ENCODE data around the gene CATSPERE. TPM values are rescaled to one million over a fixed set of nuclear protein-coding genes. Genes with fewer than 3 reads are reported as not detected.

The CATSPERE gene, protein sequence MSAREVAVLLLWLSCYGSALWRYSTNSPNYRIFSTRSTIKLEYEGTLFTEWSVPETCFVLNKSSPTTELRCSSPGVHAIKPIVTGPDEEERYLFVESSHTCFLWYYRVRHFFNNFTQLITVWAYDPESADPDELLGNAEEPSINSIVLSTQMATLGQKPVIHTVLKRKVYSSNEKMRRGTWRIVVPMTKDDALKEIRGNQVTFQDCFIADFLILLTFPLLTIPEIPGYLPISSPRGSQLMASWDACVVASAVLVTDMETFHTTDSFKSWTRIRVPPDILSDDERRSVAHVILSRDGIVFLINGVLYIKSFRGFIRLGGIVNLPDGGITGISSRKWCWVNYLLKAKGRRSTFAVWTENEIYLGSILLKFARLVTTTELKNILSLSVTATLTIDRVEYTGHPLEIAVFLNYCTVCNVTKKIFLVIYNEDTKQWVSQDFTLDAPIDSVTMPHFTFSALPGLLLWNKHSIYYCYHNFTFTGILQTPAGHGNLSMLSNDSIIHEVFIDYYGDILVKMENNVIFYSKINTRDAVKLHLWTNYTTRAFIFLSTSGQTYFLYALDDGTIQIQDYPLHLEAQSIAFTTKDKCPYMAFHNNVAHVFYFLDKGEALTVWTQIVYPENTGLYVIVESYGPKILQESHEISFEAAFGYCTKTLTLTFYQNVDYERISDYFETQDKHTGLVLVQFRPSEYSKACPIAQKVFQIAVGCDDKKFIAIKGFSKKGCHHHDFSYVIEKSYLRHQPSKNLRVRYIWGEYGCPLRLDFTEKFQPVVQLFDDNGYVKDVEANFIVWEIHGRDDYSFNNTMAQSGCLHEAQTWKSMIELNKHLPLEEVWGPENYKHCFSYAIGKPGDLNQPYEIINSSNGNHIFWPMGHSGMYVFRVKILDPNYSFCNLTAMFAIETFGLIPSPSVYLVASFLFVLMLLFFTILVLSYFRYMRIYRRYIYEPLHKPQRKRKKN
- 1.0 and 1.6 TPM in 2 replicates for total RNA-seq (2014; rRNA removed; shearing (Covaris generic); ENCODE audit: low replicate concordance)

DNA sequence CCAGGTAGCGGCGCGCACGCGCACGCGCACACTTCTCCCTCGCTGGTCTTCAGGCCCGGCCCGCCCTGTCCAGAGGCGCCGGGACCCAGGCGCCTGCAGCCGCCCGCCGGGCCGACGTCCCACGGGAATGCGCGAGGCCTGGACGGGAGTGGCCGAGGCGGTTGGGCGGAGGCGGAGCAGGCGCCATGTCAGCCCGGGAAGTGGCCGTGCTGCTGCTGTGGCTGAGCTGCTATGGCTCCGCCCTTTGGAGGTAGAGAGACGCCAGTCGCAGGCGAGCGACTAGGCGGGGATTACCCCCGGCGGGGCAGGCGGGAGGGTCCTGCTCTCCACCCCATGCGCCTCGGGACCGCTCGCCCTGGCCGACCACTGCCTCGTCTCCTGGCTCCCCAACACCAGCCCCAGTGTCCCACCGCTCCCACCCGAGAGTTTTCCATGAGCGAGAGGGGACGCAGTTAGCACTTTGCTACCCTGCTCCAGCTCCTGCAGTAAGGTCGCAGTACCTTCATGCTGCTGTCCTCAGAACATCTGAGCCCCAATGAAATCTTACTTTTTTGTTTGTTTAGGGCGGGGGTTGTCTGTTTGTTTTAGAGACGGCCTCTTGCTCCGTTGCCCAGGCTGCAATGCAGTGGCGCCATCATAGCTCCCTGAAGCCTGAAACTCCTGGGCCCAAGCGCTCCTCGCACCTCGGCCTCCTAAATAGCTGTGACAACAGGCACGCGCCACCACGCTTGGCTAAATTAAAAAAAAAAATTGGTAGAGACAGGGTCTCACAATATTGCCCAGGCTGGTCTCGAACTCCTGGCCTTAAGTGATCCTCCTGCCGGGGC, at the start of gene CATSPERE:
TSS of gene CATSPERE (plus strand) at position 29 of the 827 bp plus-strand sequence. CDS start at position 186, 157 bp downstream.
- Histone ChIP-seq H3K36me3 (no peaks in the 10 kb centered on the region), H3K9me3 (no peaks in the 10 kb centered on the region), H3K4me3 (peak within 1 kb of the TSS; percentile 24), H3K27me3 (no peaks in the 10 kb centered on the region)
- DNase-seq: peak; percentile 80

DNA sequence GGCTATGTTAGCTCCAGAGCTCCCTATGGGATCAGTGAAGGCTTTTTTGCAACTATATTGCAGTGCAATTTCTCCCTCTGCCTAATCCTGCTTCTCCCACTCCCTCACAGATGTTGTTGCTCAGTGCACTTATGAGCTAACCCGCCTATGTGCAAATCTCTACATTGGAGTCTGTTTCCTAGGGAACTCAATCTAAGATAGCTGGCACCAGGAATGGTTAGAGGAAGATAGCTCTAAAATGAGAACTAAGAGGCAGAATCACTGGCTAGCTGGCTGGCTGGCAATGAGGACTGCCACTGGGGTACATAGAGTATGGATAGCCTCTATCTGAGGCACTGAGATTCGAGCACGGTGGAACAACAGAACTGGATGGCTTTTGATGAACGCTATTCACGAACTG, 48.9 kb upstream of the CATSPERE start:
- Histone ChIP-seq H3K4me3 (no peak overlapping the region), H3K36me3 (peaks cover 91% of the 10 kb centered on the region), H3K27me3 (no peaks in the 10 kb centered on the region), H3K9me3 (no peaks in the 10 kb centered on the region)
- DNase-seq: no peak

DNA sequence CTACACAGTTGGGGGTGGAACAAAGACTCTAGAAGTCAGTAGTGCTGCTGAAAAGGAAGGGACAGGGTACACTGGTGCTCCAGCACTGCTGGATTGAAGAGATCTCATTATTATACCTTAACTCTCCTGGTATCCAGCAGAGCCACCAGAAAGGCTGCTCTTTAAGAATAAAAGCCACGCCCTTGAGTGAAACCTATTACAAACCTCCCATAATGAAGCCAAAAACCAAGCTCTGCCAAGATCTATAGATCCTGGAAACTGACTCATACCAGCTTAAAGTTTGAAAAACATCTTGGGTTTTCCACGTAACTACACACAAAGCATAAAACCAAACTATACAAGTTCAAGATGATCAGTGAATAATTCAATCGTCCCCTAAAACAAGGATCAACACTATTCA, 47.3 kb upstream of the CATSPERE start:
- H3K4me3 ChIP-seq: no peak overlapping the region
- H3K27me3 ChIP-seq: no peaks in the 10 kb centered on the region
- DNase-seq: no peak
- H3K9me3 ChIP-seq: no peaks in the 10 kb centered on the region
- peaks cover 93% of the 10 kb centered on the region for H3K36me3 ChIP-seq

- H3K27me3 ChIP-seq: no peaks in the 10 kb centered on the region
- no peaks in the 10 kb centered on the region for H3K9me3 ChIP-seq
- peak; percentile 48 for DNase-seq
- H3K36me3 ChIP-seq: peaks cover 95% of the 10 kb centered on the region
- no peak overlapping the region for H3K4me3 ChIP-seq
Observed at GRCh38 chr1:244414543-244414942, 46.5 kb upstream of the CATSPERE start.

GRCh38 chr1:244419024-244419423, 42.0 kb upstream of the CATSPERE start:
- Histone ChIP-seq H3K36me3 (peaks cover 92% of the 10 kb centered on the region), H3K4me3 (no peak overlapping the region), H3K9me3 (no peaks in the 10 kb centered on the region), H3K27me3 (no peaks in the 10 kb centered on the region)
- no peak for DNase-seq

DNA sequence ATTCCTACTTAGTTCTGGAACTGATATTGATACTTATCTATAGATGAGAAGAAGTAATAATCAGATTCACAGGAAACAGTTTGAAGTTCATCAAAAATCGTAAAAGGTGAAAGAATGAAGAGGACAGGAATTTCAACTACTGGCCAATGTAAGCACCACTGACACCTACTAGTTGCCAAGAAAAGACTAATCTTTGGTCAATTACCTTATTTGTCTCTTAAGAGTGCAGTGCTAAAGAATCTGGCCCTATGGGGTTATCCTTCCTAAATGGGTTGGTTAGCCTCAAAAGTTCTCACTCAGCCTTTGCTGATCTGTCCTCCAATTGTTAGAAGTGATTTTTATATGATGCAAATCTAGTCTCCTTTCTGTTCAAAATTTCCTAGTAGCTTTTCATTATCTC, 38.9 kb upstream of the CATSPERE start:
- DNase-seq: no peak
- no peaks in the 10 kb centered on the region for H3K27me3 ChIP-seq
- no peak overlapping the region for H3K4me3 ChIP-seq
- H3K36me3 ChIP-seq: peaks cover 80% of the 10 kb centered on the region
- no peaks in the 10 kb centered on the region for H3K9me3 ChIP-seq

DNA sequence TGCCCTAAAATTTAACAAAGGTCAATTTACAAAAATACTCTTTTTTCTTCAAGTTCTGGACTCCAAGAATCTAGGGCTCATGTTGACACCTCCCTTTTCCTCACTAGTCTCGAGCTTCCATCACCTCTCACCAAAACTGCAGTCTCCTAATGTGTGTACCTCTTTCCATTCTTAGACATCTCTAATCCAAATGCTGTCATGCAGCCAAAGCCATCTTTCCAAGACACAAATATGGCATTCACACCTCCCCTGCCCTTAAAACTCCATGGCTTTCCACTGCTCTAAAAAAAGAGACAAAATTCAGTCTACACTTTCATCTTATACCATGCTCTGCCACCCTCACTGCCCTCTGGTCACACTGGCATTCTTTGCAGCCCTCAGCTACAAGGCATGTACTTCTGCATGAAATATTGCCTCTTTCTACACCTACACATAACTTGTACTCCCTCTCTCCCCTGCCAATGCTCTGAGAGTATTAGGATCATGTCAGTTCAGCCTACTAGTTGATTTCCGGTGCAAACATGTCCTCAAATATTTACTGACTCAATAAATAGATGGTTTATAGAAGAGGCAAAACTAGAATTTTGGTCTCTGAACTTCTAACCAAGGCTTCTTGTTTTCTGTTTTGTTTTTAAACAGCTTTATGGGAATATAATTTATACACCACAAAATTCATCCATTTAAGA, 36.3 kb upstream of the CATSPERE start:
- H3K9me3 ChIP-seq: no peaks in the 10 kb centered on the region
- H3K36me3 ChIP-seq: peaks cover 58% of the 10 kb centered on the region
- no peak overlapping the region for H3K4me3 ChIP-seq
- no peak for DNase-seq
- no peaks in the 10 kb centered on the region for H3K27me3 ChIP-seq

GRCh38 chr1:244427647-244428046, 33.4 kb upstream of the CATSPERE start:
- Histone ChIP-seq H3K36me3 (peaks cover 56% of the 10 kb centered on the region), H3K4me3 (no peak overlapping the region), H3K9me3 (no peaks in the 10 kb centered on the region), H3K27me3 (no peaks in the 10 kb centered on the region)
- DNase-seq: no peak

DNA sequence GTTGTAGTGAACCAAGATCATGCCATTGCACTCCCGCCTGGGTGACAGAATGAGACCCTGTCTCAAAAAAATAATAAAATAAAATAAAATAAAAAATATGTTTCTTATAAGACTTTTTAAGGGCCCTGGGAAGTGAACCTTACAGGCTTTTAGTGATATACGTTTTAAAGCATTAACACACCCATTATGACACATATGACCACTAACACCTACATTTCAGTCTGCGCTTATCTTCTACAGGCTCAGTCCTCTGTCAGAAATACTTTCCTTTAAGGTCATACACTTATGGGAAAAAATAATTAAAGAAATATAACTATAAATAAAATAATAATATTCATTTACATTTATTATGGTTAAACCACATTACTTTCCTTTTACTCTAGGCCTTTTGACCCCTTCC, 31.3 kb upstream of the CATSPERE start:
- DNase-seq: no peak
- Histone ChIP-seq H3K36me3 (peaks cover 52% of the 10 kb centered on the region), H3K9me3 (no peaks in the 10 kb centered on the region), H3K27me3 (no peaks in the 10 kb centered on the region), H3K4me3 (no peak overlapping the region)

- Histone ChIP-seq H3K36me3 (peaks cover 50% of the 10 kb centered on the region), H3K27me3 (no peaks in the 10 kb centered on the region), H3K9me3 (no peaks in the 10 kb centered on the region), H3K4me3 (no peak overlapping the region)
- no peak for DNase-seq
Observed at GRCh38 chr1:244431166-244431565, 29.9 kb upstream of the CATSPERE start.

GRCh38 chr1:244435562-244436205, 25.4 kb upstream of the CATSPERE start:
- no peaks in the 10 kb centered on the region for H3K27me3 ChIP-seq
- H3K36me3 ChIP-seq: peaks cover 43% of the 10 kb centered on the region
- peak; percentile 66 for DNase-seq
- H3K4me3 ChIP-seq: no peak overlapping the region
- no peaks in the 10 kb centered on the region for H3K9me3 ChIP-seq

DNA sequence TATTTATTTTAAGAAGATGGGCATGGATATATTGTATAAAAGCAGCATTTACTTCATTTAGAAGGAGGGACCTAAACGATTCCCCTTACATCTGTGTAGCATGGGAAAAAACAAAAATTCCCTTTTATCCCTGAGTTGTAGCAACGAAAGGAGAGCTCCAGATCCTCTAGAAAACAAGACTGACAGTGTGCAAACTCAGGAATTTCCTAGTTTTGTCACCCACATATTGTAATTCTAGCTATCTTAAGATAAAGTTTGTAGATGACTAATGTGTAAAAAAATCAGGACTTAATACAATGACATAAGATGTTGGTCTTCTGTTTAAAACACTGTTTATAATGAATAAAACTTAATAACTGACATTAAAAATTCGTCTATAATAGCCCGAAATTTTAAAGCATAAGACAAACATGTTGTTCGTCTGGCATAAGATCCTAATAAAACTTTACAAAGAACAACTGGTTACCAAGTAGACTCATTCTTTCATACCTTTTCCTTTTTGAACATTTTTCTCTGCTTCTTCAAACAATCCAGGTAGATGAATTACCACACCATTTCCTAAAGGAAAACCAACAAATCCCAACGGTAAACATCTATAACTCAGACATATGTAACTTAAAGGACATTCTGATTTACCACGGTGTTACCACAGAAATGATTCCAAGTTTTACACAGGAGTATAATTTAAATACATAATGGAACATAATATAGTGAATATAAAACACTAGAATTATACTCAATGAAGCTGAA, 24.6 kb upstream of the CATSPERE start:
- no peaks in the 10 kb centered on the region for H3K27me3 ChIP-seq
- no peak for DNase-seq
- peaks cover 36% of the 10 kb centered on the region for H3K36me3 ChIP-seq
- no peaks in the 10 kb centered on the region for H3K9me3 ChIP-seq
- no peak overlapping the region for H3K4me3 ChIP-seq

- no peak overlapping the region for H3K4me3 ChIP-seq
- H3K9me3 ChIP-seq: no peaks in the 10 kb centered on the region
- H3K36me3 ChIP-seq: peaks cover 31% of the 10 kb centered on the region
- DNase-seq: no peak
- no peaks in the 10 kb centered on the region for H3K27me3 ChIP-seq
Observed at GRCh38 chr1:244437086-244437468, 24.0 kb upstream of the CATSPERE start.

DNA sequence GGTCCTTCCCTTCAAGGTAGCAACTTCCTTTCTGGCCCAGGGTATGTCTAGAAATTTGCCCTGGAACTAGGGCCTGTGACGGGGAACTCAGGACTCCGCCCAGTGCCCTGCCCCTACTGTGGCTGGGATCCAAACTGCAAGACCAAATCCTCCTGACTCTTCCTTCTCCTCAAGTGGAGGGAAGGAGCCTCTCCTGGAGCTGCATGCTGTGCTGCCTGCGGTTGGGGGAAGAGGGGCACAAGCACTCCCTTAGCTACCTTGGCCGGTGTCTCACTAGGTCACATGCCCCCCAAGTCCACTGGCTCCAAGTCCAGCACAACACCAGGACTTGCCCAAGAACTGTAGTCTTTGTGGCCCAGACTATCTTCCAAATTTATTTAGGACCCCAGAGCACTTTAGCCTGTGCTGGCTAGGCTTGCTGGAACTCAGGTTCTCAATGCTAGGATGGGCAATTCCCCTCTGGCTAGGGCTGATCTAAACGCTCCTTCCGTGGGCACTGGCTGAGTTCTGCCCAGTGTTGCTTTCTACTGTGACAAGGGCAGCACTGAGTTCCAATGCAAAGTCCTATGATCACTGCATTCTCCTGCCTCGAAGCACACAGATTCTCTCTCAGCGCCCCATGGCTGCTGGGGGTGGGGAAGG, 21.6 kb upstream of the CATSPERE start:
- no peak overlapping the region for H3K4me3 ChIP-seq

GRCh38 chr1:244442850-244443249, 18.2 kb upstream of the CATSPERE start:
- H3K36me3 ChIP-seq: peaks cover 31% of the 10 kb centered on the region
- H3K27me3 ChIP-seq: no peaks in the 10 kb centered on the region
- no peaks in the 10 kb centered on the region for H3K9me3 ChIP-seq
- no peak overlapping the region for H3K4me3 ChIP-seq
- no peak for DNase-seq

More for the DNA sequence above, 21.6 kb upstream of the CATSPERE start:
- peak; percentile 34 for DNase-seq
- H3K36me3 ChIP-seq: peaks cover 36% of the 10 kb centered on the region
- H3K9me3 ChIP-seq: no peaks in the 10 kb centered on the region
- no peaks in the 10 kb centered on the region for H3K27me3 ChIP-seq
